ENCODE measurements around the gene GABBR2. TPM values are rescaled to one million over a fixed set of nuclear protein-coding genes. Genes with fewer than 3 reads are reported as not detected.

The GABBR2 gene
- total RNA-seq, 1 experiment from 2014 or later: 0.76 TPM

DNA sequence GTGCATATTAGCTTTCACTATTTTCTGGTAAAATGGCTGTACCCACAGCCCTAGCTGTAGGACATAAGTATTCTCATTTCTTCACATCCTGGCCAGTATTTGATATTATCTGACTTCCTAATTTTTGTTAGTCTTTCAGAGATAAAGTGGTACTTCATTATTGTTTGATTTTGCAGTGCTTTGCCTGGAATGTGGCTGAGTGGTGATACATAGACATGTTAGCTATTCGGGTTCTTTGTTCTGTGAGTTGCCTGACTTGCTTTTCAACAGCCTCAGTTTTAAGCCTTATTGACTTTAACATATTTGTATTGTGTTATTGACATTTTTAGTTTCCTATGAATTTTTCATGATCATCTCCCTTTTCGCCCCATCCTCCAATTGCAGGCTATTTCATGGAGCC, 161.1 kb downstream of the GABBR2 start:
- TF ChIP-seq EZH2 (IDR thresholded peaks at IDR 0.05; ENCODE audit: low read depth): no peak
- TF ChIP-seq, protein P1, sequence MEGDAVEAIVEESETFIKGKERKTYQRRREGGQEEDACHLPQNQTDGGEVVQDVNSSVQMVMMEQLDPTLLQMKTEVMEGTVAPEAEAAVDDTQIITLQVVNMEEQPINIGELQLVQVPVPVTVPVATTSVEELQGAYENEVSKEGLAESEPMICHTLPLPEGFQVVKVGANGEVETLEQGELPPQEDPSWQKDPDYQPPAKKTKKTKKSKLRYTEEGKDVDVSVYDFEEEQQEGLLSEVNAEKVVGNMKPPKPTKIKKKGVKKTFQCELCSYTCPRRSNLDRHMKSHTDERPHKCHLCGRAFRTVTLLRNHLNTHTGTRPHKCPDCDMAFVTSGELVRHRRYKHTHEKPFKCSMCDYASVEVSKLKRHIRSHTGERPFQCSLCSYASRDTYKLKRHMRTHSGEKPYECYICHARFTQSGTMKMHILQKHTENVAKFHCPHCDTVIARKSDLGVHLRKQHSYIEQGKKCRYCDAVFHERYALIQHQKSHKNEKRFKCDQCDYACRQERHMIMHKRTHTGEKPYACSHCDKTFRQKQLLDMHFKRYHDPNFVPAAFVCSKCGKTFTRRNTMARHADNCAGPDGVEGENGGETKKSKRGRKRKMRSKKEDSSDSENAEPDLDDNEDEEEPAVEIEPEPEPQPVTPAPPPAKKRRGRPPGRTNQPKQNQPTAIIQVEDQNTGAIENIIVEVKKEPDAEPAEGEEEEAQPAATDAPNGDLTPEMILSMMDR (conservative IDR thresholded peaks at IDR 0.05): no peak
- Histone ChIP-seq H2AFZ (no peak overlapping the region), H3K9me3 (ENCODE audit: insufficient read depth, low read depth) (0 out of 2 replicates have a peak, but pooled peaks cover 4% of the 10 kb centered on the region), H3F3A (ENCODE audit: insufficient read depth, low read depth) (peaks cover 25% of the 10 kb centered on the region), H3K79me2 (ENCODE audit: low read depth) (no peaks in the 10 kb centered on the region), H3K4me2 (no peak overlapping the region), H3K27ac (no peak overlapping the region), H3K4me3 (no peak overlapping the region), H3K27me3 (ENCODE audit: insufficient read depth, low read depth) (no peaks in the 10 kb centered on the region), H3K4me1 (replicated peaks; ENCODE audit: insufficient read depth) (peaks cover 29% of the 10 kb centered on the region), H3K9me2 (ENCODE audit: insufficient read depth) (no peaks in the 10 kb centered on the region), H3K36me3 (ENCODE audit: low read depth) (no peaks in the 10 kb centered on the region), H4K20me1 (ENCODE audit: insufficient read depth) (no peaks in the 10 kb centered on the region)
- POLR2A ChIA-PET (ENCODE audit: unreplicated experiment): no interaction called here
- intact Hi-C loops (cut with micrococcal nuclease; ENCODE audit: unreplicated experiment): no loop called here
- no peak for DNase-seq
- no TSS peak for BruUV-seq (replicated peaks)
- CTCF ChIA-PET: no interaction called here

DNA sequence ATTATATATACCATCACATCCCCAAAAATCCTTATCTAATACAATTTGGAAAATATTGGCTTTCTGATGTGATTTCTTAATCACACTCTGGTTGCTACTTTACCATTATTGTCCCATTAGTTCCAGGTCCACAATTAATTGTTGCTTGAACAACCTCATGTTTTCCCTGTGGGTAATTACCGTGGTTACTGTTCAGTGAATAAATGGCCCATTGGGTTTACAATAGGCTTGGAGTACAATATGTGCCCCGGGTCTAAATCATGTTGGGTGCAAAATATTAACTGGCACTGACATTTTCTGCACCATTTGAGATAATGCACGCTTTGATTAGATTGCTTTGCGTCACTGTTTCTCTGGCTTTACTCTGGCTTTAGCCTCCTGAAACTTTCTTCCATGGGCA, 163.7 kb downstream of the GABBR2 start:
- no peak overlapping the region for H3K4me3 ChIP-seq
- no TSS peak for BruUV-seq (replicated peaks)
- no peaks in the 10 kb centered on the region for H3F3A ChIP-seq (ENCODE audit: insufficient read depth, low read depth)
- H3K9me2 ChIP-seq (ENCODE audit: insufficient read depth): no peaks in the 10 kb centered on the region
- intact Hi-C loops (cut with micrococcal nuclease; ENCODE audit: unreplicated experiment): no loop called here
- no peak for TF ChIP-seq EZH2 (IDR thresholded peaks at IDR 0.05; ENCODE audit: low read depth)
- TF ChIP-seq, protein P1 (conservative IDR thresholded peaks at IDR 0.05): no peak
- ChIA-PET POLR2A (ENCODE audit: unreplicated experiment) (no interaction called here), CTCF (interaction anchor here (0.5 kb wide), 1 partner anchor 20 kb away, joined by 5 read pairs; no protein-coding TSS in a partner anchor)
- H3K4me2 ChIP-seq: no peak overlapping the region
- no peaks in the 10 kb centered on the region for H3K79me2 ChIP-seq (ENCODE audit: low read depth)
- no peak for DNase-seq
- no peaks in the 10 kb centered on the region for H4K20me1 ChIP-seq (ENCODE audit: insufficient read depth)
- H3K27ac ChIP-seq: no peak overlapping the region
- no peaks in the 10 kb centered on the region for H3K27me3 ChIP-seq (ENCODE audit: insufficient read depth, low read depth)
- no peak overlapping the region for H2AFZ ChIP-seq
- H3K36me3 ChIP-seq (ENCODE audit: low read depth): no peaks in the 10 kb centered on the region
- peaks cover 3% of the 10 kb centered on the region; the same call in 1 of the 2 replicates for H3K4me1 ChIP-seq (replicated peaks; ENCODE audit: insufficient read depth)
- 0 out of 2 replicates have a peak, but pooled peaks cover 4% of the 10 kb centered on the region for H3K9me3 ChIP-seq (ENCODE audit: insufficient read depth, low read depth)

DNA sequence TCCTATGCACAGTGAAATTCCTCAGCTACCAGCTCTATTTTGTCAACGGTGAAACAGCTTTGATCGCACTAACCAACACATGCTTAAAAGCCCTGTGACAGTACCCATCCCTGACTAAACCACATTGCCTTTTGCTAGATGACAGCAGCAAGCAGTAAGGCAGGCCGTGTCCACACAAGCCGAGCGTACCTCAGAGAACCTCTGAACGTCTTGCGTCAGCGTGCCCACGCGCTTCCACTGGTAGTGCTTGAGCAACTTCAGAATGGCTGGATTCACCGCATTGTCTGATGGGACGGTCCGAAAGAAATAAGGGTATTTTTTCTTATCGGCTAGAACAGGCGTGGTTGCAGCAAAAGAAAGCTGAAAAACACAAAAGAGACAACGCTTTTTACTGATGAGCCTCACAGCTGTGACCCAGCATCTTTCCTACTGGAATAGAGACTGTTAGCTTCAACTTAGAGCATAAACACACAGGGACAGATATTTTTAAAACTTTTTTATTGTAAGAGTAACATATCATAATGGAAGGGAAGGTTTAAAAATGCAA, 167.0 kb downstream of the GABBR2 start:
- intact Hi-C loops (cut with micrococcal nuclease; ENCODE audit: unreplicated experiment): no loop called here
- Histone ChIP-seq H4K20me1 (ENCODE audit: insufficient read depth) (no peaks in the 10 kb centered on the region), H3F3A (ENCODE audit: insufficient read depth, low read depth) (no peaks in the 10 kb centered on the region), H3K4me3 (no peak overlapping the region), H3K4me2 (no peak overlapping the region), H3K9me2 (ENCODE audit: insufficient read depth) (no peaks in the 10 kb centered on the region), H3K27me3 (ENCODE audit: insufficient read depth, low read depth) (no peaks in the 10 kb centered on the region), H3K79me2 (ENCODE audit: low read depth) (no peaks in the 10 kb centered on the region), H3K9me3 (ENCODE audit: insufficient read depth, low read depth) (0 out of 2 replicates have a peak, but pooled peaks cover 4% of the 10 kb centered on the region), H3K27ac (no peak overlapping the region), H3K36me3 (ENCODE audit: low read depth) (no peaks in the 10 kb centered on the region), H2AFZ (no peak overlapping the region), H3K4me1 (replicated peaks; ENCODE audit: insufficient read depth) (no peaks in the 10 kb centered on the region)
- no peak for TF ChIP-seq EZH2 (IDR thresholded peaks at IDR 0.05; ENCODE audit: low read depth)
- TF ChIP-seq, protein P1 (conservative IDR thresholded peaks at IDR 0.05): no peak
- ChIA-PET CTCF (no interaction called here), POLR2A (ENCODE audit: unreplicated experiment) (no interaction called here)
- no peak for DNase-seq
- no TSS peak for BruUV-seq (replicated peaks)
